ENCODE results near the gene SYTL1. TPM values are rescaled to one million over a fixed set of nuclear protein-coding genes. Genes with fewer than 3 reads are reported as not detected.

The SYTL1 gene
- under 0.01 and 0.13 TPM in 2 replicates for total RNA-seq

- DNase-seq (ENCODE audit: low read depth in 2 of 2): peak in 1 of 2 donors; percentile 30
These were observed at the start of gene SYTL1 for GRCh38 chr1:27341525-27342252. Gene SYTL1, plus strand, starts transcription at chr1:27342022. Its CDS starts 3,313 bp downstream, at chr1:27345335.

GRCh38 chr1:27292106-27292505 lies 49.7 kb upstream of the SYTL1 start:
- DNase-seq (ENCODE audit: low read depth in 2 of 2): no peak

GRCh38 chr1:27293915-27294314 lies 47.9 kb upstream of the SYTL1 start:
- no peak for DNase-seq (ENCODE audit: low read depth in 2 of 2)

GRCh38 chr1:27296773-27297291 lies 45.0 kb upstream of the SYTL1 start:
- peak; percentile 7 to 48 for DNase-seq (ENCODE audit: low read depth in 2 of 2)

- DNase-seq (ENCODE audit: low read depth in 2 of 2): no peak
These were observed 43.9 kb upstream of the SYTL1 start for GRCh38 chr1:27297903-27298302.

GRCh38 chr1:27298632-27299384 lies 43.0 kb upstream of the SYTL1 start:
- DNase-seq (ENCODE audit: low read depth in 2 of 2): no peak

GRCh38 chr1:27299385-27300271 lies 42.2 kb upstream of the SYTL1 start:
- DNase-seq (ENCODE audit: low read depth in 2 of 2): peak in 1 of 2 donors; percentile 17

GRCh38 chr1:27300341-27301051 lies 41.3 kb upstream of the SYTL1 start:
- DNase-seq (ENCODE audit: low read depth in 2 of 2): peak; percentile 49 to 81

GRCh38 chr1:27301052-27301422 lies 40.8 kb upstream of the SYTL1 start:
- DNase-seq (ENCODE audit: low read depth in 2 of 2): no peak

- DNase-seq (ENCODE audit: low read depth in 2 of 2): no peak
These were observed 40.1 kb upstream of the SYTL1 start for GRCh38 chr1:27301582-27302199.

GRCh38 chr1:27302612-27303011 lies 39.2 kb upstream of the SYTL1 start:
- DNase-seq (ENCODE audit: low read depth in 2 of 2): no peak

GRCh38 chr1:27303509-27303908 lies 38.3 kb upstream of the SYTL1 start:
- no peak for DNase-seq (ENCODE audit: low read depth in 2 of 2)

GRCh38 chr1:27306071-27306470 lies 35.8 kb upstream of the SYTL1 start:
- no peak for DNase-seq (ENCODE audit: low read depth in 2 of 2)

GRCh38 chr1:27306892-27307761 lies 34.7 kb upstream of the SYTL1 start:
- DNase-seq (ENCODE audit: low read depth in 2 of 2): no peak

- DNase-seq (ENCODE audit: low read depth in 2 of 2): no peak
These were observed 33.8 kb upstream of the SYTL1 start for GRCh38 chr1:27307874-27308598.

GRCh38 chr1:27314169-27314568 lies 27.7 kb upstream of the SYTL1 start:
- DNase-seq (ENCODE audit: low read depth in 2 of 2): no peak

- no peak for DNase-seq (ENCODE audit: low read depth in 2 of 2)
These were observed 27.1 kb upstream of the SYTL1 start for GRCh38 chr1:27314737-27315136.

GRCh38 chr1:27316860-27317259 lies 25.0 kb upstream of the SYTL1 start:
- DNase-seq (ENCODE audit: low read depth in 2 of 2): no peak

- no peak for DNase-seq (ENCODE audit: low read depth in 2 of 2)
These were observed 23.7 kb upstream of the SYTL1 start for GRCh38 chr1:27318136-27318535.

Data from dermis microvascular lymphatic vessel endothelial cell (primary cell).